NCI-H2196 (cell line): ENCODE measurements around the gene RPS6KB2.
A peak's percentile ranks its signal among the peaks of the same experiment; 100 is the strongest.
"Not testable (repeated sequence)": the region's sequence is repeated elsewhere in the genome, so short reads cannot be mapped to it uniquely, and the experiment has no call there.

Experiments
- DNase-seq: peaks from one replicate; lab custom pipeline; 2025; ENCODE audit not compliant: unreplicated experiment; lab: John Stamatoyannopoulos, UW

The RPS6KB2 gene

GRCh38 chr11:67427364-67427859 lies 882 bp upstream of the RPS6KB2 start:
- not testable (repeated sequence) for DNase-seq

GRCh38 chr11:67429038-67429668 lies 859 bp downstream of the RPS6KB2 start:
- no peak for DNase-seq

DNA sequence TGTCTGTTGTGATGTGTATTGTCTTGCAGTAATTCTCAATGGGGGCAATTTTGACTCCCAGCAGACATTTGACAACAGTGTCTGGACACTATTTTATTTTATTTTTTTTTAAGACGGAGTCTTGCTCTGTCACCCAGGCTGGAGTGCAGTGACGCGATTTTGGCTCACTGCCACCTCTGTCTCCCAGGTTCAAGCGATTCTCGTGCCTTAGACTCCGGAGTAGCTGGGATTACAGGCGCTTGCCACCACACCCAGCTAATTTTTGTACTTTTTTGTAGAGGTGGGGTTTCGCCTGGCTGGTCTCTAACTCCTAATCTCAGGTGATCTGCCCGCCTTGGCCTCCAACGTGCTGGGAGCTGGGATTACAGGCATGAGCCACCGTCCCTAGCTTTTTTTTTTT lies 1.4 kb downstream of the RPS6KB2 start:
- DNase-seq, result no peak

DNA sequence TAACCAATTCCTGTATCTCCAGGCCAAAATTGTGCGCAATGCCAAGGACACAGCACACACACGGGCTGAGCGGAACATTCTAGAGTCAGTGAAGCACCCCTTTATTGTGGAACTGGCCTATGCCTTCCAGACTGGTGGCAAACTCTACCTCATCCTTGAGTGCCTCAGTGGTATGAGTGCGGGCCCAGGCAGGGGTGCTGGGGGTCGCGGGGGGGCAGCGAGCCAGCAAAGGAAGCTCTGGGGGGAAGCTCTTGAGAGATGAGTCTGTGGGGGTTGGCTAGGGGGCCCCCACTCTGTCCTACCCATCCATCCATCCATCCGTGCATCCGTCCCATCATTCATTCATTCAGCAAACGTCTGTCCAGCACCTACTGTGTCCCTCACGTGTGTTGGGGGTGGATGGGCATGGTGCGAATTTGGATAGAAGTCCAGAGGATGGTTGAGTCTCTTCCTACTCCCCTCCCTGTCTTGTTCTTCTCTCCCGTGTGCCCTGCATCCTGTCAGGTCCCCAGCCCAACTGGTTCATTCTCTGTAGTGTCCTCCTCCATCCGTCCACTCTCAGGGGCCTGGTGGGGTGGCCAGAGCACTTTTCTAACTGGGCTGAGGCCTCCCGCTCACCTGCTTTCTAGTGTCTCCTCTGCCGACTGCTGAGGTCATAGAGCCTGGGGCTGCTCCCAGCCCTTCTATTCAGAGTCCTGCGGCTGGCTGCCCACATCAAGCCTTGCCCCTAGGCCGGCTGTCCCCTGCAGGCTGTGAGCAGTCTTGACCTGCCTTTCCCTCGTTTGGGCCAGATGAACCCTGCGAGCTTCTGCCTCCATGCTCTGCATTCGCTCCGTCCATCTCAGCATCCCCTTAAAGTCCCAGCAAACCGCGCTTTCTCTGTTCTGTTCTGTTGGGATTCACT lies 3.3 kb downstream of the RPS6KB2 start:
- DNase-seq, result no peak

DNA sequence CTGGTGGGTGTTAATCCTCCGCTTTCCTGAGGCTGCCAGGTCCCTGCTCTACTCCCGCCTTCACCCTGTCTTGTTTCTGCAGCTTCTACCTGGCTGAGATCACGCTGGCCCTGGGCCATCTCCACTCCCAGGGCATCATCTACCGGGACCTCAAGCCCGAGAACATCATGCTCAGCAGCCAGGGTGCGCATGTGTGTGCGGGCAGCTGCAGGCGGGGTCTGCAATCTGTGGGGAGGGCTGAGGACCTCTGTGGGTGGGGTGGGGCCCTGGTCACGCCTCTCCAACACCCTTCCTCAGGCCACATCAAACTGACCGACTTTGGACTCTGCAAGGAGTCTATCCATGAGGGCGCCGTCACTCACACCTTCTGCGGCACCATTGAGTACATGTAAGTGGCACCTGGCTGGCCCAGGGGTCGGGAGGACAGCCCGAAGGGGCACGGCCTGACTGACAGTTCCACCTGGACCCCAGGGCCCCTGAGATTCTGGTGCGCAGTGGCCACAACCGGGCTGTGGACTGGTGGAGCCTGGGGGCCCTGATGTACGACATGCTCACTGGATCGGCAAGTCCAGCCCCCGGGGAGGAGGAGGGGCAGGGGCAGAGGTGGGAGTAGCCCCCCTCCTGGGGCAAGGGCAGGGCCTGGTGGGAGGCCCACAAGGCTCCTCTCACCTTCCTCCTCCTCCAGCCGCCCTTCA lies 4.5 kb downstream of the RPS6KB2 start:
- no peak for DNase-seq

GRCh38 chr11:67433536-67434394 lies 5.5 kb downstream of the RPS6KB2 start:
- DNase-seq, result no peak

- no peak for DNase-seq
These were observed 6.1 kb downstream of the RPS6KB2 start for GRCh38 chr11:67434395-67434881.

- no peak for DNase-seq
These were observed 6.9 kb downstream of the RPS6KB2 start for GRCh38 chr11:67435031-67435726.

GRCh38 chr11:67435727-67436458 lies 7.6 kb downstream of the RPS6KB2 start:
- no peak for DNase-seq

DNA sequence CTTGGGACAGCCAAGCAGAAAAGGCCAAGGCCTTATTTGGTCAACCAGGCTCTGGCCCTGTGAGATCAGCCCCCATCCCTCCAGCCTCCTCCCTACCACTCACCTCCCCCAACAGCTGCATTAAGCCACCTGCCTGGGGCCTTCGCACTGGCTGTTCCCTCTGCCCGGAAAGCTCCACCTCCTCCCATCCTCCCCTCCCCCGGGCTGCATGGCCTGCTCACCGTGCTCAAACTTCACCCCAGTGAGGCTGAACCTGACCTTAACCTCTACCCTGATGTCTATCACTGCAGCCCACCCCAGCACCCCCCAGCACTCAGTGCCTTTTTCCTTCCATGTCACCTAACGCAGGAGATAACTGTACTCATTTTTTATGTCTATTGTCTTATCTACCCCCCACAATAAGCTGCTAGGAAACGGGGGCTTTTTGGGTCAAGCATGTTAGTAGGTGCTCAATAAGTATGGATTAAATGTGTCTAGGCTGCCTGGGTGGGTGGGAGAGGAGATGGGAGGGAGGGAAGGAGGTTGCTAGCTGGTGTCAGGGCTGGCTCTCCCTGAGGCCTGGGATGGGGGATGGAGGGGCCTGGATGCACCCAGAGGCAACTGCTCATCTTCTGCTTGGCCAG lies 8.3 kb downstream of the RPS6KB2 start:
- DNase-seq, result no peak

GRCh38 chr11:67437082-67437808 lies 9.0 kb downstream of the RPS6KB2 start, which contains the start of gene PTPRCAP:
TSS of gene PTPRCAP (minus strand) at chr11:67437682. CDS start at chr11:67437619, 63 bp downstream.
- DNase-seq, result no peak

DNA sequence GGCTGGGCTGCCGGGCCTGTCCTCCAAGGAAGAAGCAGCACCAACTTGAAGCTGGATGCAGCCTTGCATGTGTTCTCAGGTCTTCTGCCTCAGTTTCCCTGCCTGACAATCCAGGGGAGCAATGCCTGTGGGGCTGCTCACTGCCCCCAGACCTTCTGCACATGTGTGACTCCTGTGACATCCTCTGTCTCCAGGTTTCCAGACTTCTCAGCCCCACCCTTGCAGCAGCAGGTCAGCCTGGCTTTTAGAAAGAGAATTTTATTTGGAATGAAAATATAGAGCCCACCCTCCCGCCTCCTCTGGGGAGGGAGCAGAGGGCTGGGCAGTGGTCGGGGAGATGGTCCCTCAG lies 9.5 kb downstream of the RPS6KB2 start:
- no peak for DNase-seq

DNA sequence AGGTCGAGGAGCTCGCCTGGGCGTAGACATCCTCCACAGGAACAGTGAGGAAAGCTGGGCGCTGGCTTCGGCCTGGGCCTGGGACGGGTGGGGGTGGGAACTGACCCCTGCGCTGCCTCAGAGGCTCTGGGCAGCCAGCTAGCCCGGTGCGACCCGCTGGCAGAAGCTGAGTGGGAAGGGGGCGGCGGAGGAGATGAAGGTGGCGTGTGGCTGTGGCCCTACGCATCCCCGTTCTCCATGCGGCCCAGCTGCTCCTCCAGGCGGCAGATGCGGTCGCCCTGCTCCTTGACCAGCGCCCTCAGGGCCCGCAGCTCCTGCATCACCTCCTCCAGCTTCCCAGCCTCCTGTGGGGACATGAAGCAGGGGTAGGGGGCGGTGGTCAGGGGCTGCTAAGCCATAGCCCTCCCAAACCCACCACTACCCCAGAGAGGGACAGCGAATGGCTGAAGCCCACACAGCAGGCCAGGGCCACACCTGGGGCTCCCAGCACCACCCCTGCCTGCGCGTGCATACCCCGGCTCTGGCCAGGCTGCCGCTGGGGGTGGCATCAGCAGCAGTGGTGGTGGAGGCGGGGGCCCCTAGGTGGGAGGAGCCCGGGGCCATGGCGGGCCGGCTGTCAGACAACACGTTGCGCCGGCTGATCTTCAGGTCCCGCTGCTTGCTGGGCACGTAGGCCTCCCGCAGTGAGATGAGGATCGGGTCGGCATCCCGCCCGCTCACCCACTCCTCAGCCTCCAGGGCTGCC lies 10.0 kb downstream of the RPS6KB2 start:
- no peak for DNase-seq

DNA sequence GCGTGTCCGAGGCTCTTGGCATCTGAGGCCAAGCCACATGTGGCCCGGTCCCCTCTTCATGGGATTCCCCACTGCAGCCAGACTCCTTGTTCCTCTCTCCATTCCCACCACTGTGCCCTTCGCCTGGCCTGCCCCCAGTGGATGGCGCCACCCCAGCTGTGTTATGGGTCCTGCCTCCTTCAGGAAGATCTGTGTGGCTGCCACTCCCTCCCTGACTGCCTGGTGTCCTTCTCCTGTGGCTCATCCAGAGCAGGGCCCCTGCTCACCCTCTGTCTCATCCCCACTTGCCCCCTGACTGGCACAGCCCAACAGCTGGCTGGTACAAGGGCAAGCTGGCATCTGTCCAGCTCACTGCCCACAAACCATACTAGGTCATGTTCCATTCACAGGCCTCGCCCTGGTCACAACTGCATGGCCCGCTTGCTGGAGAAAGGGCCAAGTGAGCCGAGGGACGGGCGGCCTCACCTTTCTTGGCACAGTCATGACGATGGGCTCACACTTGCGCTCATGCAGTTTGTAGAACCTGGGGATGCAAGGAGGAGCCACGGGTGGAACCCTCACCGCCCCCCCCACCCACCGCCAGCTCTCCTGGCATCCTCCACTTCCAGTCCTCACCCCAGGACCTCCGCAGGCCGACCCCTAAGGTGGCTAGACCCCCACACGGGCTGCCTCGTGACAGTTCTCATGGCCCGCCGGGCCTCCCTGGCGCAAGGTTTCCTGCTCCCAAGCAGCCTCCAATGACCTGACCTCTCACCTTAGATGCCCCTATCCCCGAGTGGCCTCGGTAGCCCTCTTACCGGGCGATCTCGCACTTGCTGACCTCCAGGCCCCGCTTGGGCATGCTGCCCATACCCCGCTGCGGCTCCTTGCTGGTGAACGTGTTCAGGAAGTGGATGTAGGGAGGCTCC lies 11.3 kb downstream of the RPS6KB2 start:
- peak; percentile 57 for DNase-seq

DNA sequence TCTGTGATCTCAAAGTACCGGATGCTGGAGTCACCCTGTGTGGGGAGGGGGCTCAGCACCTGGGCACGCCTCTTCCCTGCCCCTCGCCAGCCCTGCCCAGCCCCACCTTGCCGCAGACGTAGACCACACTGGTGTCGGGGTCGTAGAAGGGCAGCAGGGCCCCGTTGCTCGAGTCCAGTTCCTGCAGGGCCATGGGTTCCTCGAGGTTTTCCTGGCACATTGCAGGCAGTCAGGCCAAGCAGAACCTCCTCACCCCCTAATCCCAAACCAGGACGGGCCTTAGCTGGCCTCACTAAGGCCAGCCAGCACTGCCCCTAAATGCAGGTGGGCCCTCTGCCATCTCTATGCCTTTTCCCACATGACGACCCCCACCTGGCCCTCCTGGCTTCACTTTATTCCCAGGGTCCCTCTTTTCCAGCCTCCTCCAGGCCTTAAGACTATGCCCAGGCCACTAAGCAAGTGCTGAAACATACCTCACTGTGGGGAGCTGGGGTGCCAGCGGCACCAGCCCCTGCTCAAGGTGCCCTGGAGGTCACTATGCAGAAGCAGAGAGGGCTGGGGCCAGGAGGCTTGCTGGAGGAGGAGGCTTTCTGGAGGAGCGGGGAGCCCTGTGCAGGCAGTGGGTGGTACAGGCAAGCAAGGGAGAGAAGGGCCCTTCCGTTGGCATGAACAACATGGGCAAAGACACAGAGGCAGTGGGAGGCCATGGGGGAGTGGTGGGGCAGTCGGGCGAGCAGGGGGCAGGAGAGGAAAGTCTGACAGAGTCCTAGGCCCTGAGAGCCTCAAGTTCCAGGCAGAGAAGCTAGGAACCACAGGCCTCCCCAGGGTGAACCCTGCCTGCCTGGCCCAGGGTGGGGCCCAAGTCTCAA lies 12.2 kb downstream of the RPS6KB2 start:
- DNase-seq, result no peak
